CD1c-positive myeloid dendritic cell (primary cell): ENCODE data around the gene ZNF281.

Experiments
- DNase-seq: peaks from one replicate; pipeline ENCODE4 v3.0.0-alpha.2; 2016; ENCODE audit errors: extremely low spot score

Gene ZNF281

GRCh38 chr1:200388791-200389190 is 21.0 kb downstream of the ZNF281 start:
- no peak for DNase-seq

- no peak for DNase-seq
Observed at GRCh38 chr1:200386416-200386815, 23.4 kb downstream of the ZNF281 start.

GRCh38 chr1:200384818-200385390 is 24.9 kb downstream of the ZNF281 start:
- DNase-seq: no peak

GRCh38 chr1:200381256-200381984 is 28.4 kb downstream of the ZNF281 start:
- no peak for DNase-seq

GRCh38 chr1:200380589-200381021 is 29.2 kb downstream of the ZNF281 start:
- DNase-seq: no peak

GRCh38 chr1:200379940-200380588 is 29.8 kb downstream of the ZNF281 start:
- no peak for DNase-seq

GRCh38 chr1:200379432-200379757 is 30.4 kb downstream of the ZNF281 start:
- no peak for DNase-seq

- no peak for DNase-seq
Observed at GRCh38 chr1:200378096-200378495, 31.7 kb downstream of the ZNF281 start.

- DNase-seq: no peak
Observed at GRCh38 chr1:200376528-200376927, 33.3 kb downstream of the ZNF281 start.

GRCh38 chr1:200374569-200375295 is 35.1 kb downstream of the ZNF281 start:
- no peak for DNase-seq

GRCh38 chr1:200373811-200374231 is 36.0 kb downstream of the ZNF281 start:
- DNase-seq: no peak

GRCh38 chr1:200372885-200373181 is 37.0 kb downstream of the ZNF281 start:
- DNase-seq: no peak

- peak; percentile 17 for DNase-seq
Observed at GRCh38 chr1:200372095-200372884, 37.5 kb downstream of the ZNF281 start.

- no peak for DNase-seq
Observed at GRCh38 chr1:200369706-200370105, 40.1 kb downstream of the ZNF281 start.

GRCh38 chr1:200369131-200369530 is 40.7 kb downstream of the ZNF281 start:
- DNase-seq: no peak

GRCh38 chr1:200368556-200368955 is 41.3 kb downstream of the ZNF281 start:
- no peak for DNase-seq

- peak; percentile 54 for DNase-seq
Observed at GRCh38 chr1:200367841-200368534, 41.8 kb downstream of the ZNF281 start.

GRCh38 chr1:200366577-200367253 is 43.1 kb downstream of the ZNF281 start:
- peak; percentile 55 for DNase-seq

- DNase-seq: no peak
Observed at GRCh38 chr1:200365897-200366426, 43.9 kb downstream of the ZNF281 start.

- DNase-seq: no peak
Observed at GRCh38 chr1:200364831-200365230, 45.0 kb downstream of the ZNF281 start.
